ENCODE results near the gene COL2A1.

Gene COL2A1

DNA sequence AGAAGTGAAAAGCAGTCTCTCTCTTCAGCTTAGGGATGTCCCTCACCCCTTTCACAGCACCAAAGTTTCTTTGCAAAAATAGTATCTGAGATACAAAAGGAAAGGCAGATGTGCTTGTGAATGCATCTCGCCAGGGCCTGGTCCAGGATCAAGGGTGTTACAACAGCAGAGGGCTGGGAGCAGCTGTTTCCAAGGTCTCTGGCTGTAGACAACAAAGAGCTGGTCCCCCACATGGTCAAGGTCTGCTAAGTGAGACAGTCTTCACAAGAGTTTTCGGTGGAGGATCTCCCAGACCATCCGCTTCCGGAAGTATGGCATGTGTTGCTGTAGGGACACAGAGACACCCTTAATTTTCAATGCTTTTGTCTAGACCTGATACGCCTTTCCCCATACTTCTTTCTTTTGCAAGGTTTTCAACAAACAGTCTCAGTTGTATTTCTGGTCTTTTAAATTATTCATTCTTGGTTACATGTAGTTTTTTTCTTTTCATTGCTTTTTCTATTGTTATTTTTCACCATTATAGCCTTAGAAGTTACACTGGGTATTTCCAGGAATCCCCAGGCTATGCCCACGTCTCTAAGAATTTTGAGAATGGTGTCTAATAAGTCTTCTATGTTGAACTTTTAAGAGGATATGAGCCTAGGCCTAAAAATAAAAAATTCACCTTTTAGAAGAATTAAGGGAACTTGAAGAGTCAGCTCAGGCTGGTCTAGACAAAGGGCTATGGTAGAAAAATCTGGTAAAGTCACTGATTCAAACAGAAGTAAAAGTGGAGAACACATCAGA lies 41.0 kb upstream of the COL2A1 start:
- peaks cover 69% of the 10 kb centered on the region for H3K36me3 ChIP-seq (ENCODE audit: insufficient read depth, low read length)

DNA sequence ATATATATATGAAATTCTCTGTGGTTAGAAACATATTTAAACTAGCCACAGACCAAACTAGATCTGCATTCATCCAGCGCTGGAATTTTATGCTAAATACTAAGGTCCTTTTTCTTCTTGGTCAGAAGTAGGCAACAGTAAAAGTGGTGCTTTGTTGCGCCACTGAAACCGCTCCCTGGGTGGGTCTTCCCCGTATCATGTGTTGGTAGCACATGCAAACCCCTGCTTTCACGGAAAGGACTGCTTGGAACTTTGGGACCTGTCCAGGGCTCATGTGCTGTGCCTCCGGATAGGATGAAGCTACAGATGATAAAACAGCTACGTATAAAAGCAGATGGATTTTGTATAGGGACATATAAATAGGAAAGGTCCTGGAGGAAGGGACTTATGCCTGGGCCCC lies 40.1 kb upstream of the COL2A1 start:
- Histone ChIP-seq H3K79me2 (ENCODE audit: insufficient read depth, low read length) (no peaks in the 10 kb centered on the region), H3K9me3 (ENCODE audit: low read length) (no peaks in the 10 kb centered on the region), H3F3A (ENCODE audit: insufficient read depth, low read length) (no peaks in the 10 kb centered on the region), H4K20me1 (ENCODE audit: insufficient read depth, low read length) (no peaks in the 10 kb centered on the region), H3K27ac (ENCODE audit: low read depth, low read length, poor library complexity, severe bottlenecking) (no peak overlapping the region), H3K36me3 (ENCODE audit: insufficient read depth, low read length) (peaks cover 61% of the 10 kb centered on the region), H3K4me1 (ENCODE audit: insufficient read depth, low read length, severe bottlenecking) (no peaks in the 10 kb centered on the region), H3K9ac (ENCODE audit: low read length) (no peak overlapping the region), H3K4me2 (ENCODE audit: low read length) (no peak overlapping the region), H3K4me3 (ENCODE audit: low read depth, low read length, poor library complexity, severe bottlenecking) (no peak overlapping the region), H3K9me2 (ENCODE audit: low read depth, low read length) (no peaks in the 10 kb centered on the region), H2AFZ (ENCODE audit: low read length) (no peak overlapping the region), H3K27me3 (ENCODE audit: insufficient read depth, low read length) (no peaks in the 10 kb centered on the region)
- TF ChIP-seq, protein P1, sequence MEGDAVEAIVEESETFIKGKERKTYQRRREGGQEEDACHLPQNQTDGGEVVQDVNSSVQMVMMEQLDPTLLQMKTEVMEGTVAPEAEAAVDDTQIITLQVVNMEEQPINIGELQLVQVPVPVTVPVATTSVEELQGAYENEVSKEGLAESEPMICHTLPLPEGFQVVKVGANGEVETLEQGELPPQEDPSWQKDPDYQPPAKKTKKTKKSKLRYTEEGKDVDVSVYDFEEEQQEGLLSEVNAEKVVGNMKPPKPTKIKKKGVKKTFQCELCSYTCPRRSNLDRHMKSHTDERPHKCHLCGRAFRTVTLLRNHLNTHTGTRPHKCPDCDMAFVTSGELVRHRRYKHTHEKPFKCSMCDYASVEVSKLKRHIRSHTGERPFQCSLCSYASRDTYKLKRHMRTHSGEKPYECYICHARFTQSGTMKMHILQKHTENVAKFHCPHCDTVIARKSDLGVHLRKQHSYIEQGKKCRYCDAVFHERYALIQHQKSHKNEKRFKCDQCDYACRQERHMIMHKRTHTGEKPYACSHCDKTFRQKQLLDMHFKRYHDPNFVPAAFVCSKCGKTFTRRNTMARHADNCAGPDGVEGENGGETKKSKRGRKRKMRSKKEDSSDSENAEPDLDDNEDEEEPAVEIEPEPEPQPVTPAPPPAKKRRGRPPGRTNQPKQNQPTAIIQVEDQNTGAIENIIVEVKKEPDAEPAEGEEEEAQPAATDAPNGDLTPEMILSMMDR (IDR thresholded peaks at IDR 0.05; ENCODE audit: low read length): no peak
- TF ChIP-seq EZH2 (IDR thresholded peaks at IDR 0.05; ENCODE audit: borderline replicate concordance, low read length): no peak

More for the DNA sequence above, 41.0 kb upstream of the COL2A1 start:
- Histone ChIP-seq H3F3A (ENCODE audit: insufficient read depth, low read length) (no peaks in the 10 kb centered on the region), H3K4me2 (ENCODE audit: low read length) (no peak overlapping the region), H3K9ac (ENCODE audit: low read length) (no peak overlapping the region), H3K4me3 (ENCODE audit: low read depth, low read length, poor library complexity, severe bottlenecking) (no peak overlapping the region), H3K27me3 (ENCODE audit: insufficient read depth, low read length) (no peaks in the 10 kb centered on the region), H3K9me3 (ENCODE audit: low read length) (no peaks in the 10 kb centered on the region), H2AFZ (ENCODE audit: low read length) (no peak overlapping the region), H3K4me1 (ENCODE audit: insufficient read depth, low read length, severe bottlenecking) (no peaks in the 10 kb centered on the region), H3K9me2 (ENCODE audit: low read depth, low read length) (no peaks in the 10 kb centered on the region), H4K20me1 (ENCODE audit: insufficient read depth, low read length) (no peaks in the 10 kb centered on the region), H3K27ac (ENCODE audit: low read depth, low read length, poor library complexity, severe bottlenecking) (no peak overlapping the region), H3K79me2 (ENCODE audit: insufficient read depth, low read length) (no peaks in the 10 kb centered on the region)
- TF ChIP-seq EZH2 (IDR thresholded peaks at IDR 0.05; ENCODE audit: borderline replicate concordance, low read length): no peak
- TF ChIP-seq, protein P1 (IDR thresholded peaks at IDR 0.05; ENCODE audit: low read length): no peak

DNA sequence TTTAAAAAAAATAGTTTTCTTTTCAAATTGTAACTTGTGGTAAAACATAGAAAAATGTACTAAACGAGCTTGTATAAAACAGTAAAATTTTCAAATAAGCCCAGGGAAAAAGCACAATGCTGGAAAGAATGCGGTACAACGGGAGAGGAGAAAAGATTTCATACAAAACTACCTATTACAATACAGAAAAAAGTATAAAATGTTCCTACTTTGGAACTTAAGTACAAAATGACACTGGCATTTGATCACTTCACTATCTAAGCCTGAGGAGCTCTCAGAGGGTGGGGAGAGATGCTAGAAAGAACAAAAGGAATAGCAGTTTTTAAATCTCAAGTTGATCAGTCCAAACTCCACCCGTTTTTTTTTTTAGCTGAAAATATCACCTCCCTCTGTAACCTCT lies 39.5 kb upstream of the COL2A1 start:
- Histone ChIP-seq H4K20me1 (ENCODE audit: insufficient read depth, low read length) (no peaks in the 10 kb centered on the region), H3F3A (ENCODE audit: insufficient read depth, low read length) (no peaks in the 10 kb centered on the region), H3K27ac (ENCODE audit: low read depth, low read length, poor library complexity, severe bottlenecking) (no peak overlapping the region), H3K79me2 (ENCODE audit: insufficient read depth, low read length) (no peaks in the 10 kb centered on the region), H3K36me3 (ENCODE audit: insufficient read depth, low read length) (peaks cover 55% of the 10 kb centered on the region), H3K4me3 (ENCODE audit: low read depth, low read length, poor library complexity, severe bottlenecking) (no peak overlapping the region), H3K4me1 (ENCODE audit: insufficient read depth, low read length, severe bottlenecking) (no peaks in the 10 kb centered on the region), H3K9me3 (ENCODE audit: low read length) (no peaks in the 10 kb centered on the region), H2AFZ (ENCODE audit: low read length) (no peak overlapping the region), H3K27me3 (ENCODE audit: insufficient read depth, low read length) (no peaks in the 10 kb centered on the region), H3K4me2 (ENCODE audit: low read length) (no peak overlapping the region), H3K9ac (ENCODE audit: low read length) (no peak overlapping the region), H3K9me2 (ENCODE audit: low read depth, low read length) (no peaks in the 10 kb centered on the region)
- no peak for TF ChIP-seq EZH2 (IDR thresholded peaks at IDR 0.05; ENCODE audit: borderline replicate concordance, low read length)
- TF ChIP-seq, protein P1 (IDR thresholded peaks at IDR 0.05; ENCODE audit: low read length): no peak
